GM18519 (cell line): ENCODE measurements around the gene PODXL.
"Not testable (repeated sequence)": the region's sequence is repeated elsewhere in the genome, so short reads cannot be mapped to it uniquely, and the experiment has no call there.

Experiments
- ATAC-seq: cut with Tn5 transposase; IDR thresholded peaks from one replicate; pipeline ENCODE4 v1.9.1; 2021; ENCODE audit warnings: mild to moderate bottlenecking, moderate library complexity; ENCODE audit not compliant: unreplicated experiment, low FRiP score

The PODXL gene

DNA sequence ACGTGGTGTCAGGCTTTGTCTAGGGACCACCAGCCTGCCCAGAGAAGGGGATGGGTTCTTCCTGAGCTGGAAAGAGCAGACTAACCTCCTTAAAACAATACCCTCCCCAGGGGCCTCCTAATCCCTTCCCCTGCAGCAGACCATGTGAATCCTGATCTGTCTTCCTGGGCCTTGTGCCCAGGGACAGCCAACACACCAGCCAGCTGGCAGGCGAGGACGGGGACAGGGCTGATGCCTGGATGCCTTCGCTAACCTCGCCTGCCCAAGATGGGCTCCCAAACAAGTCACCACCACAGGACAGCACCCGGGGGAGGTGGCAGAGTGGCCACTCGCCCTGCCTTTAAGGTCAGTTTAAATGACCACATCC lies 17.6 kb downstream of the PODXL start:
- ATAC-seq, result no peak

GRCh38 chr7:131538071-131538812 lies 18.2 kb downstream of the PODXL start:
- ATAC-seq, result no peak

DNA sequence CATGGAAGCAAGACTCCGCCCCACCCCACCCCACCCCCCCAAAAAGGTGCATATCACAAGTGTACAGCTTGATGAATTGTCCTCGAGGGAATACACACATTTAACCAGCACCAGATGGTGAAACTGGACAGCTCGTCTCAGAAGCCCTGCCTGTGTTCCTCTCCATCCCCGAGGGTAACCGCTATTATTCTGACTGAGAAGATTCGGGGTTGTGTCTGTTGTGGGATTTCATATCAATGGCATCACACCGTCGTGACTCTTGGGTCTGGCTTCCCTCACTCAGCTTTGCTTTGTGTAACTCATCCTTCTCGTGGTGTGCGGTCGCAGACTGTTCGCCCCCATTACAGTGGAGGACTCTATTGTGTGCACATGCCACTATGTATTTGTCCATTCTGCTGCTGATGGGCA lies 18.9 kb downstream of the PODXL start:
- no peak for ATAC-seq

DNA sequence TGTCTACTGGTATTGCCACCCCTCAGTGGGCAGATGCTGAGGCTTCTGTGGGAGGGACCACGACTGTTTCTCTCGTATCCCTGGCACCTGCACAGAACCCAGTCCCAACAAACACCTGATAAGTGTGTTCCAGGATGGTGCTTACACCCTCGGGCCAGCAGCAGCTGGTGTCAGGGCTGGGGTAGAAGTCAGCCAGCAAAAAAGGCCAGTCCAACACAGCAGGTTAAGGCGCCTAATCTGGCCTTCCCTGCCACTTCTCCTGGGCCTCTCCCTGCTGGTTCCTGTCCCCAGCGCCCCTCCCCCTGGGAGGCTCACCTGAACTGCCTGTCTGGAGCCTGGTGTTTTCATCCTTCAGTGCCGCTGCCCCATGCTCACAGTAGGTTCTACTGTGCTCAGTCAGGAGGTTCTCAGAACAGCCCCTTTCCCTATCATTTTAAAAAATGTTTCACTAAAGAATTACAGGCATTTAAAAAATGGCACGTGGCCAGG lies 20.0 kb downstream of the PODXL start:
- ATAC-seq, result no peak

GRCh38 chr7:131533566-131534561 lies 22.6 kb downstream of the PODXL start:
- no peak for ATAC-seq

DNA sequence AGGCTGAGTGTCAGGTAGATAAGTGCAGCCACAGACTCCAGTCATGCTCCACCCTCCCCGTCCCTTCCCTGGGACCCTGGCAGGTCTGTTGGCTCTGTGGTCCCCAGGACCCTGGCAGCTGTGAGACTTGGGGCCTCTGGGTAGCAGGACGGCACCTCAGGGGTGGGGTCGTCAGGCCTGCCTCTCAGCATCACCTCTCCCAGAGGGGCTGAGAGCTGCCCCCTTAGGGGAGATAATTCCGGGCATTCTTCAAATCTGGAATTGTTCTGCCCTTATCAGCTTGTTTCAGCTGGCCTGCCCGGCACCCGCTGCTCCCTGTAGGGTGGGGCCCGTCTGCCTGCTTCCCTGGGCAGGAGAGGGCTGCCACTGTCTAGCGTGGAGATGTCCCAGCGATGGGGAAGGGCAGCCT lies 23.3 kb downstream of the PODXL start:
- no peak for ATAC-seq

DNA sequence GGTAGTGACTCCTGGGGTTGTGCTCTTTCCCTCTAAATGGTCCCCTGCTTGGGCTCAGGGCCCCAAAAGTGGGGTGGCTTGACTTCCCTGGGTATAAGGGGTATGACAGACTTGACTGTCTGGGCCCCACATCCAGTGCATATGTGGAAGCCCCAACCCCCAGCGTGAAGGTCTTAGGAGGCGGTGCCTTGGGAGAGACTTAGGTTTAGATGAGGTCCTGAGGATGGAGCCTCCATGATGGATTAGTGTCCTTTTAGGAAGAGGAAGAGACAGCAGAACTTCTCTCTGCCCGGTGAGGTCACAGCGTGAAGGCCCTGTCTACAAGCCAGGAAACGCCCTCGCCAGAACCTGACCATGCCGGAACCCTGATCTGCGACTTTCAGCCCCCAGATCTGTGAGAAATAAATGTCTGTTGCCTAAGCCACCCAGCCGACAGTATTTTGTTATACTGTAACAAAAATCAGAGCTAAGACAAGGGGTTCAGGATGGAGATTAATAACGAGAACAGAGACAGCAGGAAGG lies 23.8 kb downstream of the PODXL start:
- ATAC-seq, result no peak

GRCh38 chr7:131530137-131530536 lies 26.3 kb downstream of the PODXL start:
- ATAC-seq, result no peak

- ATAC-seq, result no peak
Measured at GRCh38 chr7:131529617-131530016, 26.8 kb downstream of the PODXL start.

DNA sequence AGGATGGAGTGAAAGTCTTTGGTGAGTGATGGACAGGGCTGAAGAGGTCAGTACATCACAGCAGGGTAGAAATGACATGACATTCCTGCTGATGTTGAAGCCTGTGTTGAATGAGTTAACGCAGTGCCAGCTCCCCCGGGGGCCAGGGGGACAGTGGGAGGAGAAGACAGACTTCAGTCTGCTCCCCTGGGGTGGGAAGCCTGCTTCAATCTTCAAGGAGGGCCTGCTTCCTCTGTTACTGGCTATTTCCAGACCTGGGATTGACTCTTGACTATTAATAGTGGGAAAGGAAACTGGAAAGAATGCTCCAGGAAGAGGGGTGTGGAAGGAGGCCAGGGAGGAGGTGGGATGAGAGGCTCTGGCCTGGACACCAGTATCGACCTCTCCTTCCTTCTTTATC lies 27.2 kb downstream of the PODXL start:
- ATAC-seq, result no peak

GRCh38 chr7:131527456-131527855 lies 29.0 kb downstream of the PODXL start:
- ATAC-seq, result no peak

GRCh38 chr7:131525820-131526219 lies 30.6 kb downstream of the PODXL start:
- ATAC-seq, result no peak

DNA sequence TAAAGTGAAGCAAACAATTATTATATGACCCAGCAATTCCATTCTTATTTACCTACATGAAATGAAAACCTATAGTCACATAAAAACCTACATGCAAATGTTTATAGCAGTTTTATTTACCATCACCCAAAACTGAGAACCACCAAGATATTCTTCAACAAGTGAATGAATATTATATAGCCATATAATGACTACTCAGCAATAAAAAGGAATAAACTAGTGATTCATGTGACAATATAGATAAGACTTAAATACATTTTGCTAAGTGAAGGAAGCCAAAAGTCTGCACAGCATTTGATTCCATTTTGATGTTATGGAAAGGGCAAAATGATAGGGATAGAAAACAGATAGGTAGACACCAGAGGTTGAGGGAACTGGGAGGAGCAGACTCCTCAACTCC lies 31.7 kb downstream of the PODXL start:
- ATAC-seq, result no peak

DNA sequence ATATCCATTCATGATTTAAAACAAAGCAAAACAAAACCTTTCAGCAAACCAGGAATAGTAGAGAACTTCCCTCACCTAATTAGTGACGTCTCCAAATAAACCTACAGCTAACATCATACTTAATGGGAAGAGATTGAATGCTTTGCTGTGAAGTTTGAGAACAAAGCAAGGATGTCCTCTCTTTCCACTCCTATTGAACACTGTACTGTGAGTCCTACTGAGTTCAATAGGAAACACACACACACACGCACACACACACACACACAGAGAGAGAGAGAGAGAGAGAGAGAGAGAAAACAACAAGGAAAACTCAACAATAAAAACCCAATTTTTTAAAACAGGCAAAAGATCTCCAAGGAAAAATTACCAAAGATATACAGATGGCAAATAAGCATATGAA lies 32.3 kb downstream of the PODXL start:
- ATAC-seq, result no peak

- ATAC-seq, result no peak
Measured at GRCh38 chr7:131522325-131522930, 34.0 kb downstream of the PODXL start.

DNA sequence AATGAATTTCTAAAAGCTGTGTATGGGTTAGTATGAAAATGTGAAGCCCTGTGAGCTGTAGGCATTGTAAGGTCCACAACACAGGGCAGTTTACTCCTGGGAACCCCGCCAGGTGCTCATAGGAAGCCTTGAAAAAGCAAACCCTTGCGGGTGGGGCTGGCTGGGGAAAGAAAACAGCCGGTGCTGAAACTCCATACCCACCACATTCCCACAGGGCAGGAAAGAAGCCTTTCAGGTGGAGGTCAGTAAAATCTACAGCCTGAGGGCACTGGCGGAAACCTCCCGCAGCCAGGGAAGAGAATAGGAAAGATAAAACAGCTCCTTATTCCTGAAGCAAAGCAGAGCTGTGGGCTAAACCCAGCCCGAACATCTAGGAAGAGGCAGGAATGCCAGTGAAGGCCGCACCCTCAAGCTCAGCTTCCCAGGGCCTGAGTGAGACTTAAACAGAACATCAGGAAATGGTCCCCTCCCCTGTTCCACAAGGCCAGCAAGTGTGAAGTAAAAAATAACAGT lies 34.7 kb downstream of the PODXL start:
- ATAC-seq, result no peak

DNA sequence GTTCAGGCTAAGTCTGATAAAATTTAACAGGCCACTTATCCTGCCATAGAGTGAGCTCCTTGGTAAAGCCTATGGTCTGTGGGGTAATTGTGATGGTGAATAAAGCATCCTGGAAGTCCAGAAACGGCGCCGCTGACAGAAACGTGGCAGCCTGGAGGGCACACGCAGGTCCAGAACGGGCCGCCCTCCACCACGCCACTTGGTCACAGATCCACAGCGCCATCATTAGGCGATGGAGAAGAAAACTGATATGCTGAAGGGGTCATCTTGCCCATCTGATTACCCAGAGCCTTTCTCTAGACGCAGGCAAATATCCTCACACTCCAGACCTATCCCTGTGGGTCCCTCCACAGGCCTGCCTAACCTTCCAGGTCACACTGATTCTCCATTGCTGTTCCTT lies 37.8 kb downstream of the PODXL start:
- no peak for ATAC-seq

GRCh38 chr7:131517218-131517923 lies 39.1 kb downstream of the PODXL start:
- no peak for ATAC-seq

GRCh38 chr7:131515471-131515870 lies 41.0 kb downstream of the PODXL start:
- not testable (repeated sequence) for ATAC-seq
